Activated T-cell treated with anti-CD3 and anti-CD28 coated beads, Interleukin-2, amount 50 U/mL, for 72 hours (primary cell): ENCODE results near the gene CEP95. TPM values are rescaled to one million over a fixed set of nuclear protein-coding genes. Genes with fewer than 3 reads are reported as not detected.

ENCODE experiments used
- ATAC-seq, 2 donors: fragments of 150-1000 bp; cut with Tn5 transposase; replicated peaks in 1 of 2; 2 replicates each; pipeline ENCODE4 v1.10.0; 2021; ENCODE audit warnings: moderate library complexity in 2 of 2, mild to moderate bottlenecking in 1 of 2
- DNase-seq, 2 donors: peaks; one replicate each; pipeline ENCODE4 v3.0.0; 2021 to 2022; ENCODE audit warnings: mixed read lengths in 1 of 2
- H3K27ac Mint-ChIP-seq: one replicate; pipeline ENCODE4 v1.8.0; 2022; ENCODE audit warnings: mild to moderate bottlenecking, moderate library complexity, mixed read lengths
- H3K27me3 Mint-ChIP-seq: one replicate; pipeline ENCODE4 v1.8.0; 2022; ENCODE audit warnings: low read depth, mixed read lengths
- H3K36me3 Mint-ChIP-seq, 2 donors: one replicate each; pipeline ENCODE4 v1.8.0; 2022; ENCODE audit warnings: mixed read lengths in 2 of 2, mild to moderate bottlenecking in 1 of 2; ENCODE audit not compliant: insufficient read depth in 2 of 2
- H3K4me1 Mint-ChIP-seq: one replicate; pipeline ENCODE4 v1.8.0; 2022; ENCODE audit warnings: low read depth, mixed read lengths
- H3K4me3 Mint-ChIP-seq, 2 donors: one replicate each; pipeline ENCODE4 v1.8.0; 2022; ENCODE audit warnings: mild to moderate bottlenecking in 2 of 2, mixed read lengths in 2 of 2, moderate library complexity in 2 of 2
- H3K9me3 Mint-ChIP-seq, 2 donors: one replicate each; pipeline ENCODE4 v1.8.0; 2022; ENCODE audit warnings: mixed read lengths in 2 of 2
- total RNA-seq, 2 donors: library from RNA; stranded (reverse); gene quantifications; one replicate each; pipeline ENCODE4 v1.2.3, GENCODE V29; 2022

Gene CEP95
- total RNA-seq, 2 donors from 2014 or later, result 70.9 to 80.3 TPM

DNA sequence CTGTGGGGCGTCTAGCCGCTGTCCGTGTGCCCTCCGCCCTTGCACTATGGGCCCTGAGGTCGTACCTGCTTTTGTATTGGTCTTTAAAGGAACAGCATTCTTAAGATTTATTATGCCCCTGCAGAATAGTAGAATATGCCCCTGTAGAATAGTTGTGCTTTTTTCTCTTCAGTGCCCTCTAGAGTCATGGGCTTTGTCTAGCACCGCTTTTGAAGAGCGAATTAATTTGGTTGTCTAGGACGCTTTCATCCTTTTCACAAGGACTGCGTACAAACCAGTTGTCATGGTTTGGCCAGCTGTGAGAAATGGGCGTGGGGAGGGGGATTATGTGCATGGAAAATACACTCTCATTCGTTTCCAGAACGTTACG lies 621 bp downstream of the CEP95 start:
- DNase-seq (peak in 1 of 2 donors; percentile 38), ATAC-seq (peak; percentile 10 to 18)
- no peaks in the 10 kb centered on the region for H3K27me3 Mint-ChIP-seq
- peak overlapping the region; percentile 99 for H3K27ac Mint-ChIP-seq
- peaks cover 65% of the 10 kb centered on the region for H3K4me1 Mint-ChIP-seq
- H3K9me3 Mint-ChIP-seq, result no peaks in the 10 kb centered on the region
- H3K36me3 Mint-ChIP-seq, result peaks cover 37 to 47% of the 10 kb centered on the region in 2 donors
- H3K4me3 Mint-ChIP-seq, result peak overlapping the region; percentile 98 to 99

DNA sequence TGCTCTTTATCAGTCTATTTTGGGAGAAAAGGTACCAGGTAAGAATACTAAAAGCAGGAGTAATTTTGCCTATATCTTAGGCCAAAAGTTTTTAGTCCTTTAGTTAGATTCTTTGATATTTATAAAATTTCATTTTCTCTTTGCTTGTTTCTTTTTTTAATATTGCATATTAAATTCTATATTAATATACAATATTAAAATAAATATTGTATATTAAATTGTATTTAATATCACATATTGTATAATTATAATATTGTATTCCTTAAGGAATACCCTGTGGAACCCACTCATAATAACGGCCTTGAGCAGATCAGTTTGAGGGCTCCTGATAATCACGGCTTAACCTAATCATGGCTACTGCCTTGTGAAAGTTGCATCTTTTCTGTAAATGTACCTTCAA lies 1.9 kb downstream of the CEP95 start:
- H3K4me1 Mint-ChIP-seq, result peaks cover 57% of the 10 kb centered on the region
- H3K9me3 Mint-ChIP-seq, result no peaks in the 10 kb centered on the region
- no peaks in the 10 kb centered on the region for H3K27me3 Mint-ChIP-seq
- no peak for DNase-seq
- no peak overlapping the region for H3K27ac Mint-ChIP-seq
- peaks cover 28 to 37% of the 10 kb centered on the region in 2 donors for H3K36me3 Mint-ChIP-seq
- H3K4me3 Mint-ChIP-seq, result peak overlapping the region; percentile 98 to 99
- no peak for ATAC-seq

DNA sequence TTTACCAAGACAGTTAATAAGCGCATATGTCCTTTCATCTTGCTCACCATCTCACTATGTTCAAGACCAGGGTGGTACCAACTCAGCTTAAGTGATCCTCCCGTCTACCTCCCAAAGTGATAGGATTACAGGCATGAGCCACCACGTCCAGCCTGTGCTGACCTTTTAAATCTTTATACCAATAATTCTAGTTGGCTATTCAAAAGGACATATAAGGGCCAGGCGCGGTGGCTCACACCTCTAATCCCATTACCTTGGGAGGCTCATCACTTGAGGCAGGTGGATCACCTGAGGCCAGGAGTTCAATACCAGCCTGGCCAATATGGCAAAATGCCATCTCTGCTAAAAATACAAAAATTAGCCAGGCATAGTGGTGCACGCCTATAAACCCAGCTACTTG lies 2.4 kb downstream of the CEP95 start:
- no peak overlapping the region for H3K27ac Mint-ChIP-seq
- H3K4me3 Mint-ChIP-seq, result peak overlapping the region; percentile 39 to 68
- H3K27me3 Mint-ChIP-seq, result no peaks in the 10 kb centered on the region
- peaks cover 54% of the 10 kb centered on the region for H3K4me1 Mint-ChIP-seq
- DNase-seq (no peak), ATAC-seq (no peak)
- H3K9me3 Mint-ChIP-seq, result no peaks in the 10 kb centered on the region
- peaks cover 26 to 35% of the 10 kb centered on the region in 2 donors for H3K36me3 Mint-ChIP-seq

DNA sequence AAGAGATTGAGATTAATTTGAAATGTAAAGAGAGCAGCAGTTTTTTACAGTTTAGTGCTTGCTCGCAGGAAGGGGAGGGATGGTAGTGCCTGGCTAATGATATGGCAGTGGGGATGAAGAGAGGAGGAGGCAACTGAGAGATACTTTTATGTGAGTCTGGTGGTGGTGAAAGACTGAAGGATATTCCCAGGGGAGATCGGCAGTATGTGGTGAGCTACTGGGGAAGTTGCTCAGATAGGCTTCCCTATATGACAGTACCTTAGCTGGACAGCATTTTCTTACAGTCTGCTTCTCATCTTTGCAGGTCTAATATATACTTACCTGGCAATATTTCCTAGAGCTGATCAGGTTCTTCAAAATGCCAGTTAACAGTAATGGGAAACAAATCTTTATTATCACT lies 8.6 kb downstream of the CEP95 start:
- DNase-seq (no peak), ATAC-seq (no peak)
- Mint-ChIP-seq H3K4me3 (no peak overlapping the region), H3K9me3 (no peaks in the 10 kb centered on the region), H3K27me3 (no peaks in the 10 kb centered on the region), H3K36me3 (peaks cover 6 to 31% of the 10 kb centered on the region in 2 donors), H3K4me1 (peaks cover 27% of the 10 kb centered on the region), H3K27ac (peak overlapping the region; percentile 9)

DNA sequence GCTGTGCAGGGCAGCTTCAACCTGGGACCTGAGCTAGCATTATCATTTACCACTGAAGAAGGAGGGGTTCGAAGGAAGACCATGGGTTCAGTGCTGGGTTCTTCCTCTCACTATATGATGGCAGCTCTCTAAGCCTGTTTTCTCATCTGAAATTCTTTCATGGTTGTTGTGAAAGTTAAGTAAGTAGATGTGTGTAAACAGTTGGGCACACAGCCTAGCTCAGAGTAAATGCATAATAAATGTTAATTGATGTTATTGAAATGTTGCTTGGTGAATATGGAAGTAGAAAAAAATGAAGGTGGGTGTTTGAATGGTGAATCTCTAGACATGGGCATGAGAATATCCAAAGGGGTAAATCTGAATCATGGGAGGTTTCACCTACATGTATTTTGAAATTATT lies 9.1 kb downstream of the CEP95 start:
- no peak overlapping the region for H3K4me3 Mint-ChIP-seq
- no peak for DNase-seq
- no peaks in the 10 kb centered on the region for H3K27me3 Mint-ChIP-seq
- no peak for ATAC-seq
- H3K4me1 Mint-ChIP-seq, result peaks cover 23% of the 10 kb centered on the region
- H3K9me3 Mint-ChIP-seq, result no peaks in the 10 kb centered on the region
- no peak overlapping the region for H3K27ac Mint-ChIP-seq
- peaks cover 6 to 29% of the 10 kb centered on the region in 2 donors for H3K36me3 Mint-ChIP-seq

DNA sequence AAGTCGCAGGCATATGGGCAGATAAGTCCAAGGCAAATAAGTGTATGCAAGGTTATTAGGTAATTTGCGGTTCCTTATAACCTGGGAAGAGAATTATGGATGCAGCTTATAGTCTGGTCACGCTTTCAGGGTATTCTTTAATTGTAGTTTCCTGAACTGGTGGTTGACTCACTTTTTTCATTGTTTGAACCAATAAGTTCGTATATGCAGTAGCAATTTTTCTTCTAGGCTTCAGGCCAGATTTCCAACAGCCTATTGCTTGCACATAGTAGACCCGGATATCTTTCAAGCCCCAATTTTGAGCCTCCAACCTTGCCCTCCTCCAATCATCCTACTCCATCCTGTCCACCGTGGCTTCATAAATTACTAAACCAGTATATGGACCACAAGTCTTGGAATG lies 12.8 kb downstream of the CEP95 start:
- no peak for ATAC-seq
- peaks cover 7% of the 10 kb centered on the region for H3K4me1 Mint-ChIP-seq
- no peaks in the 10 kb centered on the region for H3K9me3 Mint-ChIP-seq
- H3K27me3 Mint-ChIP-seq, result no peaks in the 10 kb centered on the region
- peaks cover 0 to 29% of the 10 kb centered on the region in 2 donors for H3K36me3 Mint-ChIP-seq
- H3K27ac Mint-ChIP-seq, result no peak overlapping the region
- no peak for DNase-seq
- no peak overlapping the region for H3K4me3 Mint-ChIP-seq

DNA sequence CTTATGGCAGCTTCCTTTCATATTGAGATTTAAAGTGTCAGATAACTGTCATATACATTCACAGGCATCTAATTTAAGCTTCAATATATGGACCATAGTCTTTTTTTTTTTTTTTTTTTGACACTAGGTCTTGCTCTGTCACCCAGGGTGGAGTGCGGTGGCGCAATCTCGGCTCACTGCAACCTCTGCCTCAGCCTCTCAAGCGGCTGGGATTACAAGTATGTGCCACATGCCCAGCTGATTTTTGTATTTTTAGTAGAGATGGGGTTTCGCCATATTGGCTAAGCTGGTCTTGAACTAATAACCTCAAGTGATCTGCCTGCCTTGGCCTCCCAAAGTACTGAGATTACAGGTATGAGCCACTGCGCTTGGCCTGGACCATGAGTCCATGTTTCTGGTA lies 13.6 kb downstream of the CEP95 start:
- ATAC-seq, result no peak
- DNase-seq, result no peak
- Mint-ChIP-seq H3K4me3 (no peak overlapping the region), H3K27ac (no peak overlapping the region), H3K27me3 (no peaks in the 10 kb centered on the region), H3K9me3 (no peaks in the 10 kb centered on the region), H3K4me1 (peaks cover 1% of the 10 kb centered on the region), H3K36me3 (peaks cover 0 to 23% of the 10 kb centered on the region in 2 donors)

DNA sequence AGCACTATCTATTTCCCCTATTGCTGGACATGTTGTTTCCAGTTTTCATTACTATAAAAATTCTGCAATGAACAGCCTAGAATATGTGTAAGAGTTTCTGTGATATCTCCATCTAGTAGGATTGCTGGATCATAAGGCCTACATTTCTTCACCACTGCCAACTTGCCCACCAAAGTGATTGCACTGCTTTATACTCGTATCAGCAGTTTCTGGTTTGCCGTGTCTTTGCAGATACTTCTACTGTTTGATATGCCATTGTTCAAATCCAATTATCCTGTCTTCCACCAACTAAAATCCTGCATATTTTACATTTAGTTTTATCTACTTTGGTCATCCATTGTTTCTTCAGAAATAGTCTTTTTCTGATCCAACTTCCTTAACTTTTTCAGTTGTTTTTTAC lies 21.1 kb downstream of the CEP95 start:
- Mint-ChIP-seq H3K4me3 (no peak overlapping the region), H3K27me3 (no peaks in the 10 kb centered on the region), H3K4me1 (no peaks in the 10 kb centered on the region), H3K36me3 (peaks cover 9 to 33% of the 10 kb centered on the region in 2 donors), H3K27ac (peak overlapping the region; percentile 76), H3K9me3 (no peaks in the 10 kb centered on the region)
- DNase-seq, result no peak
- no peak for ATAC-seq

DNA sequence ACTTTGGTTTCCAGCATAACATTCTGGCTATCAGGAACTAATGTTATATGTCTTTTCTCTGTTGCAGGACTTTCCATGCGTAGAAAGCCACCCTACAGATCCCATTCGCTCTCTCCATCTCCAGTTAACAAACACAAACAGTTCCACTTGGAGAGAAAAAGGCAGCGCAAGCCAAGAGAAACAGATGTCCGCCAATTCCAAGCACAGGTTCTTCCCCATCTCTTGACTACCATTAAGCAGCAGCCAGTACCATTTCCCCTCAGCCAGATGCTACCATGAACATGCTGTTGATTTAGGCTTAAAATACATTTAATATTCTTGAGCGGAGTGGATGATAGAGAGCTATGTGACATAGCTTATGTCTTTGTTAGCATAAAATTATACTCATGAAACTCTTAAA lies 22.4 kb downstream of the CEP95 start:
- Mint-ChIP-seq H3K27me3 (no peaks in the 10 kb centered on the region), H3K27ac (peak overlapping the region; percentile 16), H3K36me3 (peaks cover 9 to 26% of the 10 kb centered on the region in 2 donors), H3K9me3 (no peaks in the 10 kb centered on the region), H3K4me3 (no peak overlapping the region), H3K4me1 (no peaks in the 10 kb centered on the region)
- no peak for DNase-seq
- ATAC-seq, result no peak

DNA sequence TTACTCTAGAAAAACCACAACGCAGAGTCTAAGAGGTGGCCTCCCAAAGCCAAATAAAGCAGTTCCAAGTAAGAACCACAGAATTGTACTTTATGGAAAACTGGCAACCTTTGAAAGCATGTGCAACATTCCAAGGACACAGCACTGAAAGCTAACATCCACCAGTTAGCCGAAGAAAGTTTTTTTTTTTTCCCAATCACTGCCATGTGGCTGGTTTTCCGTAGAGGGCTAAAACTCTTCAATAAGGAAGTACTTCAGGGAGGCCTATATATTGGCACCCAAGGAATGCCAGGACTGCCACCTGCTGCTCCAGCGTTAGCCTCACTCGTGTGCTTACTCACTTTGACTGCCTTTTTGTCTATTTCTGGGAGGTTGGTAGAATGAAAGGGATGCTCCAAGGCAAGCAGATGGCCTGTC lies 25.2 kb downstream of the CEP95 start:
- peak overlapping the region; percentile 81 for H3K27ac Mint-ChIP-seq
- no peak overlapping the region for H3K4me3 Mint-ChIP-seq
- H3K4me1 Mint-ChIP-seq, result no peaks in the 10 kb centered on the region
- peaks cover 10 to 22% of the 10 kb centered on the region in 2 donors for H3K36me3 Mint-ChIP-seq
- no peak for DNase-seq
- H3K9me3 Mint-ChIP-seq, result no peaks in the 10 kb centered on the region
- no peak for ATAC-seq
- no peaks in the 10 kb centered on the region for H3K27me3 Mint-ChIP-seq

DNA sequence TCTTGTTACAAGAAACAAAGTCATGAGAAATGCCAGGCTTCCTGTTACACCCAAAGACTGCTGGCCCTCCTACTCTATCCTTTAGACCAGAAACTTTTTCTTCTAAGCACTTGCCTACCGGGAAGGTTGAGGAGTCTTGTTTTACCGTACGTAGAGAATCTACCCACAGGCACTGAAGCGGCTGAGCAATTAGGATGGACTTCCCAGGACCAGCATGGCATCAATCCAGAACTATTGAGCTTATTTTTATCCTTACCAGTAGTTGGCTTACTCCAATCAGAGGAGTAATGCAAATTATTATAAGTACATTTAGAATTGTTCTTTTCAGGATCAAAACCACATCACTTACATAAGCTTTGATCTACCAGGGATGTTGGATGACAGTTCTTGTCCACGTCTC lies 25.6 kb downstream of the CEP95 start:
- Mint-ChIP-seq H3K4me1 (no peaks in the 10 kb centered on the region), H3K27ac (peak overlapping the region; percentile 81), H3K27me3 (no peaks in the 10 kb centered on the region), H3K9me3 (no peaks in the 10 kb centered on the region), H3K4me3 (no peak overlapping the region), H3K36me3 (peaks cover 10 to 25% of the 10 kb centered on the region in 2 donors)
- no peak for ATAC-seq
- no peak for DNase-seq

DNA sequence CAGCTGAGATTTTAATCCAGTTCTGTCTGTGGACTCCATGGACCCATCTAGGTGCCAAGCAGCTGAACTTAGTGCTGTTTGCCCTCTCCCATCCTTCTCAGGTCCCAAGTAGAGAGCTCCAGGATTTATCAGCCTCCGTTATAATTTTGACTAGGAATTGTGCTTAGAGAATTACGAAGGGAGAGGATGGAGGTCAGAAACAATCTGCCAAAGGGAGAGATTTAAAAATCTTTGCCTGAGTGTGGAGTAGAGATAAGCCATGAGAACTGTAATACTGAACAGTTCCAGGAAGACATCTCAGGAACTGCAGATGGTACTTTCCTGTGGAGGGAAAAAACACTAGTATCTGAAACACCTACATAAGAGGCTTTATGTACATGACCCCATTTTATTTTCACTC lies 27.0 kb downstream of the CEP95 start:
- Mint-ChIP-seq H3K27ac (peak overlapping the region; percentile 81), H3K9me3 (no peaks in the 10 kb centered on the region), H3K36me3 (peaks cover 11 to 31% of the 10 kb centered on the region in 2 donors), H3K27me3 (no peaks in the 10 kb centered on the region), H3K4me1 (no peaks in the 10 kb centered on the region), H3K4me3 (no peak overlapping the region)
- no peak for ATAC-seq
- no peak for DNase-seq

DNA sequence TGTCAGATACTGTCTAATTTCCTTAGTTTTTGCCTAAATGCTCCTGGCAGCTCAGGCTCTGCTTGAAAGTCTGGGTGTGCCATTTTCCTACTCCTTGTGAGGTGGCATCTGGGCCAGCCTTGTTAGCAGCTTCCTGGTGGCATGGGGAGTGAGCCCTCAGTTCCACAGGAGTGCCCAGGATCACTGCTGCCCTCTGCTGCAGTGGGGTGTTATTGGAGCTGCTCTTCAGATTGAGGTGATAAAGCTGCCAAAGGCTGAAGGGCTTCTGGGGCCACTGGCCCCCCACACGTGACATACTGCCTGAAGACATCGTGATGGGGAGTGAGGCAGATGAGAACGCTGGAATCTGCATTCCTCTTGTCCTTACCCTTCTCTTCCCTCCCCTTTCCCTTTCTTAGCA lies 27.4 kb downstream of the CEP95 start:
- Mint-ChIP-seq H3K27ac (peak overlapping the region; percentile 81), H3K36me3 (peaks cover 11 to 29% of the 10 kb centered on the region in 2 donors), H3K4me1 (no peaks in the 10 kb centered on the region), H3K9me3 (no peaks in the 10 kb centered on the region), H3K27me3 (no peaks in the 10 kb centered on the region), H3K4me3 (no peak overlapping the region)
- DNase-seq (no peak), ATAC-seq (peak; percentile 44)

DNA sequence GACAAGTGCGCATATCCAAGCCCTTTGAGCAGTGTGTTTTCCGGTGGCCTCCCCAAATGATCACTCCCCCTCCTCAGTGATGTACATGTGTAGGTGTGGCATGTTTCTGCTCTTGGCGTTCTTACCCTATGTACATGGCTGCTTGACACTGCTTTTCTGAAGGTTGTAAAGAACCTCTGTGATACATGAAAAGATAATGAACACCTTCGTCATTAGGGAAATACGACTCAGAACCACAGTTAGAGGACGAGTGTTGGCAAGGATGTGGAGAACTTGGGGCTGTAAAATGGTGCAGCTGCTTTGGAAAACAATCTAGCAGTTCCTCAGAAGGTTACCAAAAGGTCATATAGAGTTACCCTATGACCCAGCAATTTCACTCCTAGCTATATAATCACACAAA lies 28.6 kb downstream of the CEP95 start:
- DNase-seq (no peak), ATAC-seq (no peak)
- no peaks in the 10 kb centered on the region for H3K9me3 Mint-ChIP-seq
- H3K4me1 Mint-ChIP-seq, result no peaks in the 10 kb centered on the region
- no peaks in the 10 kb centered on the region for H3K27me3 Mint-ChIP-seq
- no peak overlapping the region for H3K4me3 Mint-ChIP-seq
- H3K27ac Mint-ChIP-seq, result no peak overlapping the region
- peaks cover 10 to 28% of the 10 kb centered on the region in 2 donors for H3K36me3 Mint-ChIP-seq
